Measurements from ENCODE around the gene GALNT2. TPM values are rescaled to one million over a fixed set of nuclear protein-coding genes. Genes with fewer than 3 reads are reported as not detected.

GALNT2 gene
- total and polyA plus RNA-seq, 4 donors = 47.5 to 182 (median 114) TPM

DNA sequence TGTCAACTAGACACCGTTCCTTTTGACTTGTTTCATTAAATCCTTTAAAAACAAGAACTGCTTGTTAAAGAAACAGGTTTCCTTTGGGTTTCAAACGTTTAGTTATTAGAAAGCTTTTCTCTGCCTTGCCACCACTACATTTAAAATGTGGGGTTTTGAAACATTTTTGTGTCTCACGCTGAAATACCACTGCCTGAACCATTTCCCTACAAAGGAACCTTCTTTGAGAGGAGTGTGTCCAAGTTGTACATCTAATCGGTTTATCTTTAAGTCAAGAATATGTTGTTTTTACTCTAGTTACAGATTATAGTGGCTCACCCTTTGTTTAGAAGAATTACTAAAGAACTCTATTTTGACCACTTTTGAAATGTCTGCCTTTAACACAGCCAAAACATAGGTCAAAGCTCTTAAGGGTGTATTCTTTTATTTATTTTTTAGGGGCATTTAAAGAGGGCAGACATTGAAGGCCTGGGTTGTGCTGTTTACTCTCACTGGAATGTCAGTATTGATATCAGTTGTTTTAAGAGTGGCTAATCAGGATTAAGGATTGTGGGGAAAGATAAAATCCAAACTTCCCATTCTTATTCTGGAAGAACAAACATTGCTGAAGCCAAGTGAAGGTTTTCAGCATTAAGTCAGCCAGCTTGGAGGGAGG, 143.4 kb downstream of the GALNT2 start:
- TF ChIP-seq HNF4G (IDR thresholded peaks at IDR 0.05) = no peak
- TF ChIP-seq, protein P1, sequence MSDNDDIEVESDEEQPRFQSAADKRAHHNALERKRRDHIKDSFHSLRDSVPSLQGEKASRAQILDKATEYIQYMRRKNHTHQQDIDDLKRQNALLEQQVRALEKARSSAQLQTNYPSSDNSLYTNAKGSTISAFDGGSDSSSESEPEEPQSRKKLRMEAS (IDR thresholded peaks at IDR 0.05) = no peak
- TF ChIP-seq SP1 (IDR thresholded peaks at IDR 0.05) = no peak
- no peak for TF ChIP-seq YY1 (IDR thresholded peaks at IDR 0.05)
- TF ChIP-seq RXRA (IDR thresholded peaks at IDR 0.05) = no peak
- TF ChIP-seq HNF4A (conservative IDR thresholded peaks at IDR 0.05) = no peak
- no peak for TF ChIP-seq RAD21 (IDR thresholded peaks at IDR 0.05)
- no peak for TF ChIP-seq GABPA (IDR thresholded peaks at IDR 0.05 in 1 of 2, conservative IDR thresholded peaks at IDR 0.05 in 1 of 2)
- TF ChIP-seq, protein P2, sequence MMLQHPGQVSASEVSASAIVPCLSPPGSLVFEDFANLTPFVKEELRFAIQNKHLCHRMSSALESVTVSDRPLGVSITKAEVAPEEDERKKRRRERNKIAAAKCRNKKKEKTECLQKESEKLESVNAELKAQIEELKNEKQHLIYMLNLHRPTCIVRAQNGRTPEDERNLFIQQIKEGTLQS (IDR thresholded peaks at IDR 0.05) = no peak
- TF ChIP-seq, protein P3, sequence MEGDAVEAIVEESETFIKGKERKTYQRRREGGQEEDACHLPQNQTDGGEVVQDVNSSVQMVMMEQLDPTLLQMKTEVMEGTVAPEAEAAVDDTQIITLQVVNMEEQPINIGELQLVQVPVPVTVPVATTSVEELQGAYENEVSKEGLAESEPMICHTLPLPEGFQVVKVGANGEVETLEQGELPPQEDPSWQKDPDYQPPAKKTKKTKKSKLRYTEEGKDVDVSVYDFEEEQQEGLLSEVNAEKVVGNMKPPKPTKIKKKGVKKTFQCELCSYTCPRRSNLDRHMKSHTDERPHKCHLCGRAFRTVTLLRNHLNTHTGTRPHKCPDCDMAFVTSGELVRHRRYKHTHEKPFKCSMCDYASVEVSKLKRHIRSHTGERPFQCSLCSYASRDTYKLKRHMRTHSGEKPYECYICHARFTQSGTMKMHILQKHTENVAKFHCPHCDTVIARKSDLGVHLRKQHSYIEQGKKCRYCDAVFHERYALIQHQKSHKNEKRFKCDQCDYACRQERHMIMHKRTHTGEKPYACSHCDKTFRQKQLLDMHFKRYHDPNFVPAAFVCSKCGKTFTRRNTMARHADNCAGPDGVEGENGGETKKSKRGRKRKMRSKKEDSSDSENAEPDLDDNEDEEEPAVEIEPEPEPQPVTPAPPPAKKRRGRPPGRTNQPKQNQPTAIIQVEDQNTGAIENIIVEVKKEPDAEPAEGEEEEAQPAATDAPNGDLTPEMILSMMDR (IDR thresholded peaks at IDR 0.05; ENCODE audit: low read depth, low read length, missing input control) = no peak
- TF ChIP-seq, protein P4, sequence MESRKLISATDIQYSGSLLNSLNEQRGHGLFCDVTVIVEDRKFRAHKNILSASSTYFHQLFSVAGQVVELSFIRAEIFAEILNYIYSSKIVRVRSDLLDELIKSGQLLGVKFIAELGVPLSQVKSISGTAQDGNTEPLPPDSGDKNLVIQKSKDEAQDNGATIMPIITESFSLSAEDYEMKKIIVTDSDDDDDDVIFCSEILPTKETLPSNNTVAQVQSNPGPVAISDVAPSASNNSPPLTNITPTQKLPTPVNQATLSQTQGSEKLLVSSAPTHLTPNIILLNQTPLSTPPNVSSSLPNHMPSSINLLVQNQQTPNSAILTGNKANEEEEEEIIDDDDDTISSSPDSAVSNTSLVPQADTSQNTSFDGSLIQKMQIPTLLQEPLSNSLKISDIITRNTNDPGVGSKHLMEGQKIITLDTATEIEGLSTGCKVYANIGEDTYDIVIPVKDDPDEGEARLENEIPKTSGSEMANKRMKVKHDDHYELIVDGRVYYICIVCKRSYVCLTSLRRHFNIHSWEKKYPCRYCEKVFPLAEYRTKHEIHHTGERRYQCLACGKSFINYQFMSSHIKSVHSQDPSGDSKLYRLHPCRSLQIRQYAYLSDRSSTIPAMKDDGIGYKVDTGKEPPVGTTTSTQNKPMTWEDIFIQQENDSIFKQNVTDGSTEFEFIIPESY (IDR thresholded peaks at IDR 0.05) = no peak
- no peak for TF ChIP-seq TAF1 (conservative IDR thresholded peaks at IDR 0.05)
- no peak for TF ChIP-seq NR2F2 (IDR thresholded peaks at IDR 0.05)
- TF ChIP-seq, protein P5, sequence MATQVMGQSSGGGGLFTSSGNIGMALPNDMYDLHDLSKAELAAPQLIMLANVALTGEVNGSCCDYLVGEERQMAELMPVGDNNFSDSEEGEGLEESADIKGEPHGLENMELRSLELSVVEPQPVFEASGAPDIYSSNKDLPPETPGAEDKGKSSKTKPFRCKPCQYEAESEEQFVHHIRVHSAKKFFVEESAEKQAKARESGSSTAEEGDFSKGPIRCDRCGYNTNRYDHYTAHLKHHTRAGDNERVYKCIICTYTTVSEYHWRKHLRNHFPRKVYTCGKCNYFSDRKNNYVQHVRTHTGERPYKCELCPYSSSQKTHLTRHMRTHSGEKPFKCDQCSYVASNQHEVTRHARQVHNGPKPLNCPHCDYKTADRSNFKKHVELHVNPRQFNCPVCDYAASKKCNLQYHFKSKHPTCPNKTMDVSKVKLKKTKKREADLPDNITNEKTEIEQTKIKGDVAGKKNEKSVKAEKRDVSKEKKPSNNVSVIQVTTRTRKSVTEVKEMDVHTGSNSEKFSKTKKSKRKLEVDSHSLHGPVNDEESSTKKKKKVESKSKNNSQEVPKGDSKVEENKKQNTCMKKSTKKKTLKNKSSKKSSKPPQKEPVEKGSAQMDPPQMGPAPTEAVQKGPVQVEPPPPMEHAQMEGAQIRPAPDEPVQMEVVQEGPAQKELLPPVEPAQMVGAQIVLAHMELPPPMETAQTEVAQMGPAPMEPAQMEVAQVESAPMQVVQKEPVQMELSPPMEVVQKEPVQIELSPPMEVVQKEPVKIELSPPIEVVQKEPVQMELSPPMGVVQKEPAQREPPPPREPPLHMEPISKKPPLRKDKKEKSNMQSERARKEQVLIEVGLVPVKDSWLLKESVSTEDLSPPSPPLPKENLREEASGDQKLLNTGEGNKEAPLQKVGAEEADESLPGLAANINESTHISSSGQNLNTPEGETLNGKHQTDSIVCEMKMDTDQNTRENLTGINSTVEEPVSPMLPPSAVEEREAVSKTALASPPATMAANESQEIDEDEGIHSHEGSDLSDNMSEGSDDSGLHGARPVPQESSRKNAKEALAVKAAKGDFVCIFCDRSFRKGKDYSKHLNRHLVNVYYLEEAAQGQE (IDR thresholded peaks at IDR 0.05) = no peak
- TF ChIP-seq EGR1 (IDR thresholded peaks at IDR 0.05; ENCODE audit: low read depth in 2 of 2) = no peak
- TF ChIP-seq FOXA1 (IDR thresholded peaks at IDR 0.05) = no peak
- TF ChIP-seq JUND (IDR thresholded peaks at IDR 0.05) = no peak
- peaks cover 0 to 7% (median 4%) of the 10 kb centered on the region in 4 donors for H3K36me3 ChIP-seq (ENCODE audit: control insufficient read depth in 4 of 4, insufficient read depth in 3 of 4, low read depth in 1 of 4, low read length in 3 of 4)
- no peak for DNase-seq (ENCODE audit: low spot score)
- peaks cover 2 to 17% (median 15%) of the 10 kb centered on the region in 4 donors for H3K4me1 ChIP-seq (ENCODE audit: control insufficient read depth in 4 of 4, insufficient read depth in 4 of 4, low read length in 3 of 4)
- no peak overlapping the region for H3K9ac ChIP-seq (ENCODE audit: low read depth in 1 of 2, low read length in 2 of 2)
- H3K27me3 ChIP-seq (ENCODE audit: control insufficient read depth in 4 of 4, insufficient read depth in 4 of 4, low read length in 3 of 4) = no peaks in the 10 kb centered on the region
- no peak overlapping the region for H3K27ac ChIP-seq (ENCODE audit: low read depth in 1 of 2, low read length in 2 of 2)
- 68% methylated on average over 4 of the region's 4 CpGs for WGBS
- no peaks in the 10 kb centered on the region for H3K9me3 ChIP-seq (ENCODE audit: control insufficient read depth in 4 of 4, low read length in 3 of 4)
- H3K4me3 ChIP-seq (ENCODE audit: low read depth in 1 of 3, low read length in 3 of 3) = no peak overlapping the region
